ENCODE data around the gene BAIAP2. TPM values are rescaled to one million over a fixed set of nuclear protein-coding genes. Genes with fewer than 3 reads are reported as not detected.
"Not testable (repeated sequence)": the region's sequence is repeated elsewhere in the genome, so short reads cannot be mapped to it uniquely, and the experiment has no call there.

Gene BAIAP2
- total and polyA plus RNA-seq, 5 donors: 20.5 to 39.5 (median 32.8) TPM

- no peaks in the 10 kb centered on the region for H3K27me3 ChIP-seq (ENCODE audit: control insufficient read depth, insufficient read depth)
- H3K27ac ChIP-seq (ENCODE audit: low read length): no peak overlapping the region
- intact Hi-C loops (cut with DNase I): no loop called here
- DNase-seq: peak in 1 of 3 donors; percentile 1
- H3K4me3 ChIP-seq (ENCODE audit: low read length): no peak overlapping the region
- no peaks in the 10 kb centered on the region for H3K4me1 ChIP-seq (ENCODE audit: control insufficient read depth, insufficient read depth, low read length)
- no peaks in the 10 kb centered on the region for H3K9me3 ChIP-seq (ENCODE audit: control insufficient read depth, low read length)
- WGBS: 80% methylated on average over 8 of the region's 8 CpGs
- no peak for ATAC-seq
Observed at GRCh38 chr17:81152288-81152828, 117.4 kb downstream of the BAIAP2 start.

- no peak for ATAC-seq
- intact Hi-C loops (cut with DNase I): no loop called here
- Histone ChIP-seq H3K4me1 (ENCODE audit: control insufficient read depth, insufficient read depth, low read length) (no peaks in the 10 kb centered on the region), H3K9me3 (ENCODE audit: control insufficient read depth, low read length) (no peaks in the 10 kb centered on the region), H3K27ac (ENCODE audit: low read length) (no peak overlapping the region), H3K4me3 (ENCODE audit: low read length) (no peak overlapping the region), H3K27me3 (ENCODE audit: control insufficient read depth, insufficient read depth) (no peaks in the 10 kb centered on the region)
- DNase-seq: peak in 2 of 3 donors; percentile 11 to 14
- 64% methylated on average over 17 of the region's 17 CpGs for WGBS
Observed at GRCh38 chr17:81153340-81153803, 118.4 kb downstream of the BAIAP2 start.

GRCh38 chr17:81154016-81154415 is 119.1 kb downstream of the BAIAP2 start:
- H3K9me3 ChIP-seq (ENCODE audit: control insufficient read depth, low read length); H3K27ac ChIP-seq (ENCODE audit: low read length); H3K27me3 ChIP-seq (ENCODE audit: control insufficient read depth, insufficient read depth); H3K4me1 ChIP-seq (ENCODE audit: control insufficient read depth, insufficient read depth, low read length); intact Hi-C loops (cut with DNase I); ATAC-seq; H3K4me3 ChIP-seq (ENCODE audit: low read length): not testable (repeated sequence)
- peak in 2 of 3 donors; percentile 3 to 17 for DNase-seq
- 91% methylated on average over 9 of the region's 9 CpGs for WGBS

- Histone ChIP-seq H3K4me3 (ENCODE audit: low read length) (no peak overlapping the region), H3K4me1 (ENCODE audit: control insufficient read depth, insufficient read depth, low read length) (no peaks in the 10 kb centered on the region), H3K27ac (ENCODE audit: low read length) (no peak overlapping the region), H3K27me3 (ENCODE audit: control insufficient read depth, insufficient read depth) (no peaks in the 10 kb centered on the region), H3K9me3 (ENCODE audit: control insufficient read depth, low read length) (no peaks in the 10 kb centered on the region)
- WGBS: 89% methylated on average over 18 of the region's 18 CpGs
- intact Hi-C loops (cut with DNase I): loop anchor here in 1 of 4 donors (5.0 kb wide), 1 partner anchor 37 kb away; no protein-coding TSS in a partner anchor
- ATAC-seq (no peak), DNase-seq (peak in 1 of 3 donors; percentile 21)
Observed at GRCh38 chr17:81154961-81155360, 120.0 kb downstream of the BAIAP2 start.

- no peaks in the 10 kb centered on the region for H3K9me3 ChIP-seq (ENCODE audit: control insufficient read depth, low read length)
- H3K4me1 ChIP-seq (ENCODE audit: control insufficient read depth, insufficient read depth, low read length): no peaks in the 10 kb centered on the region
- no peak overlapping the region for H3K27ac ChIP-seq (ENCODE audit: low read length)
- intact Hi-C loops (cut with DNase I): loop anchor here in 1 of 4 donors (5.0 kb wide), 1 partner anchor 35 kb away; no protein-coding TSS in a partner anchor
- no peak overlapping the region for H3K4me3 ChIP-seq (ENCODE audit: low read length)
- peak in 2 of 3 donors; percentile 46 to 50 for DNase-seq
- 89% methylated on average over 38 of the region's 38 CpGs for WGBS
- ATAC-seq: no peak
- H3K27me3 ChIP-seq (ENCODE audit: control insufficient read depth, insufficient read depth): no peaks in the 10 kb centered on the region
Observed at GRCh38 chr17:81156866-81157805, 122.2 kb downstream of the BAIAP2 start.

- ATAC-seq: no peak
- no peak overlapping the region for H3K27ac ChIP-seq (ENCODE audit: low read length)
- peak in 2 of 3 donors; percentile 38 to 44 for DNase-seq
- no peaks in the 10 kb centered on the region for H3K9me3 ChIP-seq (ENCODE audit: control insufficient read depth, low read length)
- no peaks in the 10 kb centered on the region for H3K4me1 ChIP-seq (ENCODE audit: control insufficient read depth, insufficient read depth, low read length)
- no peak overlapping the region for H3K4me3 ChIP-seq (ENCODE audit: low read length)
- H3K27me3 ChIP-seq (ENCODE audit: control insufficient read depth, insufficient read depth): no peaks in the 10 kb centered on the region
- 90% methylated on average over 39 of the region's 39 CpGs for WGBS
- intact Hi-C loops (cut with DNase I): loop anchor here in 1 of 4 donors (5.0 kb wide), 1 partner anchor 34 kb away; no protein-coding TSS in a partner anchor
Observed at GRCh38 chr17:81157848-81158687, 123.1 kb downstream of the BAIAP2 start.

- Histone ChIP-seq H3K4me3 (ENCODE audit: low read length) (no peak overlapping the region), H3K27me3 (ENCODE audit: control insufficient read depth, insufficient read depth) (no peaks in the 10 kb centered on the region), H3K4me1 (ENCODE audit: control insufficient read depth, insufficient read depth, low read length) (no peaks in the 10 kb centered on the region), H3K27ac (ENCODE audit: low read length) (no peak overlapping the region), H3K9me3 (ENCODE audit: control insufficient read depth, low read length) (no peaks in the 10 kb centered on the region)
- 90% methylated on average over 43 of the region's 43 CpGs for WGBS
- DNase-seq: peak in 2 of 3 donors; percentile 37 to 66
- no peak for ATAC-seq
- intact Hi-C loops (cut with DNase I): loop anchor here in 1 of 4 donors (5.0 kb wide), 1 partner anchor 33 kb away; no protein-coding TSS in a partner anchor
Observed at GRCh38 chr17:81158688-81159590, 124.0 kb downstream of the BAIAP2 start.

GRCh38 chr17:81159611-81160265 is 124.8 kb downstream of the BAIAP2 start:
- intact Hi-C loops (cut with DNase I): loop anchor here in 1 of 4 donors (5.0 kb wide), 1 partner anchor 33 kb away; no protein-coding TSS in a partner anchor
- peak in 1 of 3 donors; percentile 49 for DNase-seq
- ATAC-seq: peak in 1 of 2 donors; percentile 19
- Histone ChIP-seq H3K27ac (ENCODE audit: low read length) (no peak overlapping the region), H3K4me1 (ENCODE audit: control insufficient read depth, insufficient read depth, low read length) (no peaks in the 10 kb centered on the region), H3K9me3 (ENCODE audit: control insufficient read depth, low read length) (no peaks in the 10 kb centered on the region), H3K4me3 (ENCODE audit: low read length) (peak overlapping the region; percentile 9), H3K27me3 (ENCODE audit: control insufficient read depth, insufficient read depth) (no peaks in the 10 kb centered on the region)
- 66% methylated on average over 25 of the region's 25 CpGs for WGBS

GRCh38 chr17:81160306-81160705 is 125.4 kb downstream of the BAIAP2 start:
- ATAC-seq (peak; percentile 17 to 66), DNase-seq (peak; percentile 61 to 84 (median 84))
- no peaks in the 10 kb centered on the region for H3K9me3 ChIP-seq (ENCODE audit: control insufficient read depth, low read length)
- intact Hi-C loops (cut with DNase I): no loop called here
- no peaks in the 10 kb centered on the region for H3K4me1 ChIP-seq (ENCODE audit: control insufficient read depth, insufficient read depth, low read length)
- peak overlapping the region; percentile 9 for H3K4me3 ChIP-seq (ENCODE audit: low read length)
- no peak overlapping the region for H3K27ac ChIP-seq (ENCODE audit: low read length)
- 27% methylated on average over 28 of the region's 28 CpGs for WGBS
- no peaks in the 10 kb centered on the region for H3K27me3 ChIP-seq (ENCODE audit: control insufficient read depth, insufficient read depth)
